ENCODE data around the gene PLXNB2.
"Not testable (repeated sequence)": the region's sequence is repeated elsewhere in the genome, so short reads cannot be mapped to it uniquely, and the experiment has no call there.

Gene PLXNB2

GRCh38 chr22:50278461-50278860 is 29.0 kb downstream of the PLXNB2 start:
- no peak for DNase-seq

DNA sequence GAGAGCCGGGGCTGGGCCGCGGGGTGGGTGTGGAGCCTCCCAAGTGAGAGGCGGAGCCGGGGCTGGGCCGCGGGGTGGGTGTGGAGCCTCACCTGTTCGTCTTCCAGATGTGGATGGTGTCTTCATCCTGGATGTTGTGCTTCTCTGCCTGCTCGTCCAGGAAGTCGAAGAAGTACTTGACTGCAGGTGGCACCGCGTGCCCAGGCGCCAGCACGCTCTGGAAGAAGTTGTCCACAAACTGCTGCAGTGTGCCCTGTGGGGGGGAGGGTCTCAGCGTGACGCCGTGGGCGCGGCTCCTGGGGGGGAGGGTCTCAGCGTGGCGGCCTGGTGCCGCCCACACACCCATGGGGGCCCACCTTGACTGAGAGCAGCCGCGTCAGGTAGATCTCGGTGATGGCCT is 29.7 kb downstream of the PLXNB2 start:
- no peak for DNase-seq

GRCh38 chr22:50276143-50276542 is 31.3 kb downstream of the PLXNB2 start:
- peak in 1 of 2 experiments; percentile 51 for DNase-seq

- no peak for DNase-seq
Measured at GRCh38 chr22:50275181-50276055, 32.0 kb downstream of the PLXNB2 start.

DNA sequence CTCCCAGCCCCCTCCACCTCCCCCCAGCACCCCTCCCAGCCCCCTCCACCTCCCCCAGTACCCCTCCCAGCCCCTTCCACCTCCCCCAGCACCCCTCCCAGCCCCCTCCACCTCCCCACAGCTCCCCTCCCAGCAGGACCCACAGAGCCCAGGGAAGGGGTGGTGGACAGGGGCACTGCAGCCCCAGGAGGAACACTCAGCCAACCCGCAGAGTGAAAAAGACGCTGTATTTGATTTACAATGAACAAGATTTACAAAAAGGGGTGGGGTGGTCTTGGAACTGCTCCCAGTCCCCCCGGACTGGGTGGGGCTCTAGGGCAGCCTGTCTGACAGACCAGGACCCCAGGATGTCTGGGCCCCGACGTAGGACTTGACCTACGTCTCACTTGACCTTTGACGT is 32.7 kb downstream of the PLXNB2 start:
- no peak for DNase-seq

DNA sequence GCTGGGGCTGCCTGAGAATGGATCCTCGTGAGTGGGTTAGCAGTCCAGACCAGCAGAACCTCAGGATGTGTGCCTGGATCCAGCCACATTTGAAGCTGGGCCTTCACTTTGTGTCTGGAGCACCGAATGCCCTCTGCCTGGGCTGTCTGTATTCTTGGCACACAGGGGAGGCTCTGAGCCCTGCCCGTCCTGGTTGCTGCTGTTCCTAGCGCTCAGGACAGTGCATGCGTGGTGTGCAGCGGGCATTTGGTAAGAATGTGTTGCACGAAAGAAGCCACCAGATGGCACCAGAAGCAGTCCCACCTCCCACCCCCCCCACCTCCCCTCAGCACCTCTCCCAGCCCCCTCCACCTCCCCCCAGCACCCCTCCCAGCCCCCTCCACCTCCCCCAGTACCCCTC is 33.1 kb downstream of the PLXNB2 start:
- DNase-seq: peak in 1 of 2 experiments; percentile 53

DNA sequence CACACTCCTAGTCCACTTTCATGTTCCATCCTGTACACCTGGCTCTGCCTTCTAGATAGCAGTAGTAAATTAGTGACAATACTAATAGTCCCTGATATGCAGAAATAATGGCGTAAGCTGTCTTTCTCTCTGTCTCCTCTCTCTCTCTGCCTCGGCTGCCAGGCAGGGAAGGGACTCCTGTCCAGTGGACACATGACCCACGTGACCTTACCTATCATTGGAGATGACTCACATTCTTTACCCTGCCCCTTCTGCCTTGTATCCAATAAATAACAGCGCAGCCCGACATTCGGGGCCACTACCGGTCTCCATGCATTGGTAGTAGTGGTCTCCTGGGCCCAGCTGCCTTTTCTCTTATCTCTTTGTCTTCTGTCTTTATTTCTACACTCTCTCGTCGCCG is 33.7 kb downstream of the PLXNB2 start:
- DNase-seq: not testable (repeated sequence)

GRCh38 chr22:50273352-50273751 is 34.1 kb downstream of the PLXNB2 start:
- DNase-seq: not testable (repeated sequence)

DNA sequence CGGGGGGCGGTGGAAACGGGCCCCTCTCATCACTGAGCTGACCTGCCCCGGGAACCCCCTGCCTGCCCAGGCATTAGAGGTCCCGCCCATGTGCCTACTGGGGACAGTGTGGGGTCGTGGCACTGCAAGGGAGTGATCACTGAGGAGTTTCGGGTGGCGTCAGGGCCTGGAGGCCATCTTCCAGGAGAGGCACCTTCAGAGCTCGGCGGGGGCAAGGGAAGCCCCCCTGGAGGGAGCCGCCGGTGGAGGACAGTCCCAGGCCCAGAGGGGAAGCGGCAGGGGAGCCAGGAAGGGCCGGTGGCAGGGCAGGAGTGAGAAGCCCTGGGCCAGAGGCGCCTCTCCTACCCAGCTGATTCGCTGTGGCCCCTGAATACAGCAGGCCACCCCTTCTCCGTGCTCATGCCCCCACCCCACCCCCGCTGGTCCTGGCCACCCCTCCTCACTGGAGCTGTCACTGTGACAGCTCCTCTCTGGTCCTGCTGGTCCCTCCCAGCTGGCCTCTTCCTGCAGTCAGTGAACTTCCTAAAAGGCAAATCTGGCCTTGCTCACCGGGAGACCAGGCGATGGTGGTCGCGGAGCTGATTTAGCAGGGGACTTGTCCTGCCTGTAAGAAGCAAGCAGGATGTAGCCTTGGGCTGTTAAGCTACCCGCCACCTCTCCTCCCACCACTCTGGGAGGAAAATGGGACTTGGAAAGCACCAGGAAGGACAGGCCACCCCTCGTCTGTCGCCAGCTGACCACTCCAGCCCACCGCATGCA is 35.2 kb downstream of the PLXNB2 start:
- no peak for DNase-seq

DNA sequence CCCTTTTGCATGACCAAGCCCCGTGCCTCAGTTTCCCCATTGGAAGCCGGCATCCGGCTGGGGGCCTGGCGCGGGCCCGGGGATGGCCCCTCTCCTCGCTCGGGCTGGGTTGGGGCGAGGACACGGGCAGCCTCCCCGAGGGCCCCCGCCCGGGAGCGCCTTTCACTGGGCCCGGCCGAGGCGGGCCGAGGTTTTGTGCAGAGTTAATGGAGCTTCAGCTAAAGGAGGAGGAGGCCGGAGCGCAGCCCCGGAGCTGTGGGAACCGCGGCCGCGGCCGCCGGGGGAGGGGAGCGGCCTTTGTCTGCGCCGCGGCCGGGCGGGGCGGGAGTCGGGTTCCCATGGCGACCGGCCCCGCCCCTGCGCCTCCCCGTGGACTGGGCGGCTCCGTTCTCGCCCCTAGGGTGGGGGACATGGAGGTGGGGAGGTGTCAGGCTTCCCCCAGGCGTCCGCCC is 35.9 kb downstream of the PLXNB2 start:
- peak; percentile 16 to 83 for DNase-seq

- peak in 1 of 2 experiments; percentile 42 for DNase-seq
Measured at GRCh38 chr22:50270666-50271394, 36.6 kb downstream of the PLXNB2 start.

DNA sequence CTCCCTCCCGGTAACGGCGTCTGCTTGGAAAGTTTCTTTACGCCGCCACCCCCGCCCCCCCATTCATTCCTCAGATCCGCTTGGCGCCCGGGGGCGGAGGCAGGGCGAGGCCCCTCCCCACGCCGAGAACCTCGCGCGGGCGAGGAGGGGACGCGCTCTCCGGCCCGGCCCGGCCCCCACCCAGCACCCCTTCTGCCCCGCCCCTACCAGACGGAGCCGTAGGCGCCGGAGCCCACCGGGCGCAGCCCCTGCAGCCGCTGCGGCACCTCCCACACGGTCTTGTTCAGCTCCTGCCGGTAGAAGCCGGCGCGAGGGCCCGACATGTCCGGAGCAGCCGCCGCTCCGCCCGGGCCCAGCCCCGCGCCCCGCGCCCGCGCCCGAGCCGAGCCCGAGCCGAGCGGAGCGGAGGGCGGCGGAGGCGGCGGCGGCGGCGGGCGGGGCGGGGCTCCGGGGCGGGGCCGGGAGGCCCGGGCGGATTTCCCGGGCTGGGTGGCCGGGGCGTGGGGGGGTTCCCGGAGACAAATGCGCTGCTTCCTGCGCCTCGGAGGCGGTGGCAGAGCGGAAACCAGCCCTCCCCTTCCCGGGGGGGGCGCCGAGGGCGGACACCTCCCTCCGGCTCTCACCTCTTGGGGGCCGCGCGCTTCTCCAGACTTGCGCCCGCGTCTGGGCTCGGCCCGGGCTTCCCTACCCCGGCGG is 37.3 kb downstream of the PLXNB2 start, which contains the start of gene MAPK11:
MAPK11 (minus strand) TSS at position 411 of the 696 bp plus-strand sequence; CDS start at position 323, 88 bp downstream.
- peak in 1 of 2 experiments; percentile 51 for DNase-seq

GRCh38 chr22:50269573-50269969 is 37.9 kb downstream of the PLXNB2 start:
- DNase-seq: no peak

DNA sequence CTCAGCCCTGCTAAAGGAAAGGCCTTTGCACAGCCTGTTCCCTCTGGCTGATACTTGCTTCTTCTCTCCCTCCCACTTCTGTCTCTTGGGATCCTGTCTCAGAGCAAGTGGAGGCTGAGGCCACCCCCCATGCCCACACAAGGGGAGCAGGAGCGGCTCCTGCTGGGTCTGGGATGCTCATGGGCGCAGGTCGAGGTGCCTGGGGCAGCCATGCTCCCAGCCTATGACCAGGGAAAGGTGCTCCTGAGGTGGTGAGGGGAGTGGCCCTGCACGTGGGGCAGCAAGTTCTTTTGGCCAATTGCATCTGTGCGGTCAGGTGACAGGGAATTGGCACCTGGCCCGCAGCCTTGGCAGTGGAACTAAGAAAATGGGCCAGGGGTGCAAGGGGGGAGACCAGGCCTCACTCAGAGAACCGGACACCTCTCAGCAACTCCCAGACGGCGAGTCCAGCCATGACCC is 38.8 kb downstream of the PLXNB2 start:
- DNase-seq: peak in 1 of 2 experiments; percentile 13

GRCh38 chr22:50267591-50268390 is 39.7 kb downstream of the PLXNB2 start:
- peak in 1 of 2 experiments; percentile 73 for DNase-seq

DNA sequence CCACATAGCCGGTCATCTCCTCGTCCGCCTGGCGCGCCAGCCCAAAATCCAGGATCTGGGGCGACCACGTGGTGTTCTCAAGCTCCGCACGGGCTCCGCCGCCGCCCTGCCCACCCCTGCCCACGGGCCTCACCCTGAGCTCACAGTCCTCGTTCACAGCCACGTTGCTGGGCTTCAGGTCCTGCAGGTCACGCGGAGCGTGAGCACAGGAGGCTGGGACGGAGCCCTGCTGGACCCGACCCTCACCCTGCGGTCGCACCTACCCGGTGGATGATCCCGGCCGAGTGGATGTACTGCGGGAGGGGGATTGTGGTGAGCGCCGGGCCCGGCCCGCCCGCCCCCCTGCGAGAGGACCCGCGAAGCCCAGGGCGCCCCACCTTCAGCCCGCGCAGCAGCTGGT is 40.5 kb downstream of the PLXNB2 start:
- DNase-seq: no peak

DNA sequence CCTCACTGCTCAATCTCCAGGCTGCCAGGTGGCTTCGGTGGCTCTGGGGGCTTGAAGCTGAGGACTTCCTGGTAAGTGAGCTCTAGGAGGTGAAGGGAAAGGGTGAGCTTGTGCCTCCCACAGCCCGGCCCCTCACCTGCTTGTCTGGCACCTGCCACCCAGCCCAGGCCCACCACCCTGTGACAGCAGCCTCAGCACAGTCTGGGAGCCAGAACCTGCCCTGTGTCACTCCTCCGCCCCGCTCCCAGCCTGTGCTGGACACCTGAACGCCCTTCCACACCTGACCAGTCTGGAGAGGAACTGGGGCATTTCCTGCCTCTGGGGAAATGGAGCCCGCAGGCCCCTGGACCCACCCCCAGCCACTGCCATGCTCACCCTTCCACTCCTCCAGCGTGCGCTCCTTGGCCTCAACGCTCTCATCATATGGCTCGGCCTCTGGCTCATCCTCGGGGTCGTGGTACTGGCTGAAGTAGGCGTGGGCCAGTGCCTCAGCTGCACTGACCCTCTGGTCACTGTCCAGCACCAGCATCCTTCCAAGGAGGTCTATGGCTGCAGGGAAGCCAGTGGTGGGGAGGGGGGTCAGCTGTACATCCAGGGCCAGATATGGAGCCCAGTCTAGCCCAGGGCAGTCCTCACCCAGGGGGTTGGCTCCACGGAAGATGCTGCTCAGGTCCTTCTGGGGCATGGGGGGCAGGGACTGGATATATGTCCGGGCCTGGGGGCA is 42.3 kb downstream of the PLXNB2 start:
- DNase-seq: no peak

GRCh38 chr22:50264104-50264745 is 43.2 kb downstream of the PLXNB2 start:
- no peak for DNase-seq

DNA sequence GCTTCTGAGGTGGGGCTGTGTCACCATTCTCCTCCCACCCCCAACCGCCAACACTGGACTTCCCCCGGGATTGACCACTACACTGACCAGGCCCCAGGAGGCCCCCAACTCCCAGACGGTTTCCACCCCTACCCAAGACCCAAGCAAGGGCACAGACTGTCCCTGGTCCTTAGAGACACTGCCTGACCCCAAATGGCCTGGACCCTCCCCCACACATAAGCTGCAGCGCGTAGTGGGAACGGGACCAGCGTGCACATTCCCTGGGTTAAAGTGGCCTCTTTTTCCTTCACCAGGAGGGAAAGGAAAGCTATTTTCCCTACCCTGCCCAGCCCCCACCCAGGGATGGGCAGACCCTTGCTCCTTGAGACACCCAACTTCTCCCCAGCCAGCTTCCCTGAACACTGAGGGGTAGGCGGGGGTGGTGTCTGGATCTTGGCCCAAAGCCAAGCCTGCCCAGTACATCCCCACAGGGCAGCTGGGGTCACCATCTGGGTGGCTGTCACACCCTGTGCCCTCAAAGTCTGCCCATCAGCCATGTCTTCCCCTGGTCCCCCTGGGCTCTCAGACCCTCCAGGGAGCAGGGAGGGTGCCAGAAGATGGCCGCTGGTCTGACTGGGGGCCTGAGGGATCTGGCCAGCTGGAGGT is 44.4 kb downstream of the PLXNB2 start:
- no peak for DNase-seq
